T-helper 2 cell treated with Interferon-gamma antibody and Interleukin-4, amounts not matched to agents 100 ng/mL and 5 ng/mL, for 36 hours (primary cell): ENCODE results near the gene CRTC2. TPM values are rescaled to one million over a fixed set of nuclear protein-coding genes. Genes with fewer than 3 reads are reported as not detected.
"Not testable (repeated sequence)": the region's sequence is repeated elsewhere in the genome, so short reads cannot be mapped to it uniquely, and the experiment has no call there.

Experiments used
- intact Hi-C: fragments of 100-400 bp; cut with micrococcal nuclease; formaldehyde crosslinking; loops from one replicate; pipeline ENCODE4 v1.15.1; 2023
- total RNA-seq: library from RNA; stranded (reverse); gene quantifications from 2 replicates; pipeline ENCODE4 v1.2.3, GENCODE V29; 2022

The CRTC2 gene
- total RNA-seq, 1 donor from 2014 or later = 82.9 TPM

DNA sequence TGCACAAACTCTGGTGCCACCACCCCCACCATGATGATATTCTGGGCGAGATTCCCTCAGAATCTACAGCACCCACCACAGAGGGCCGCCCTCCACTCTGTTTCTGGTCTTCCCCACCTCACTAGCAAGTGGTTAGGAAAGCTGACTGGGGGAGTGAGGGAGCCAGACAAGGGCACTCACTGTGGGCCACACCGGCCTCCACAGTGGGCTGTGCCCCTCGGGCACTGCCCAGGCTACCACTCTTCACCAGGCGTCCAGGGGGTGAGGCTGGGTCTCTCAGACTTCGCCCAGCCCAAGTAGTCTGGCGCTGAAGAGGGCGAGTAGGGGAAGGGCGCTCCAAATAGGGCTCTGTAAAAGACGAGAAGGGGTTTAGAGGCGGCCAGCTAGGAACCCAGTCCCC is 24.5 kb downstream of the CRTC2 start:
- intact Hi-C loops = no loop called here

DNA sequence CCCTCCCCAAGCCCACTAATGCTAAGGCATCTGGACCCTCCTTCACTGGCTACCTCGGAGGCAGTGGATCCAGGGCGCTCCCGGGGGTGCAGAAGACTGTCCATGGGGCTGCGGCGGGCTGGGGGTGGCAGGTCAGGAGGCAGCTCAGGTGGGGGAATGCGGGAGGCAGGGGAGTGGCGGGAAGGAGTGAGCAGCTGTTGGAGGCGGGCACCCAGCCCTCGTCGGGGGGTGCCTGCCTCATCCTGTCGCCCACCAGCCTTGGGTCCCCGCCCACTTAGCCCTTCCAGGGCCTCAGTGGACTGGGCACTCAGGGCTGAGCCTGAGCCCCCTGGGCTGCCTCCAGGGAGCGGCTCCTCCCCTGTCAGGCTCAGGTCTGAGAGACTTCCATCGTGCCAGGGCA is 25.0 kb downstream of the CRTC2 start:
- intact Hi-C loops = no loop called here

DNA sequence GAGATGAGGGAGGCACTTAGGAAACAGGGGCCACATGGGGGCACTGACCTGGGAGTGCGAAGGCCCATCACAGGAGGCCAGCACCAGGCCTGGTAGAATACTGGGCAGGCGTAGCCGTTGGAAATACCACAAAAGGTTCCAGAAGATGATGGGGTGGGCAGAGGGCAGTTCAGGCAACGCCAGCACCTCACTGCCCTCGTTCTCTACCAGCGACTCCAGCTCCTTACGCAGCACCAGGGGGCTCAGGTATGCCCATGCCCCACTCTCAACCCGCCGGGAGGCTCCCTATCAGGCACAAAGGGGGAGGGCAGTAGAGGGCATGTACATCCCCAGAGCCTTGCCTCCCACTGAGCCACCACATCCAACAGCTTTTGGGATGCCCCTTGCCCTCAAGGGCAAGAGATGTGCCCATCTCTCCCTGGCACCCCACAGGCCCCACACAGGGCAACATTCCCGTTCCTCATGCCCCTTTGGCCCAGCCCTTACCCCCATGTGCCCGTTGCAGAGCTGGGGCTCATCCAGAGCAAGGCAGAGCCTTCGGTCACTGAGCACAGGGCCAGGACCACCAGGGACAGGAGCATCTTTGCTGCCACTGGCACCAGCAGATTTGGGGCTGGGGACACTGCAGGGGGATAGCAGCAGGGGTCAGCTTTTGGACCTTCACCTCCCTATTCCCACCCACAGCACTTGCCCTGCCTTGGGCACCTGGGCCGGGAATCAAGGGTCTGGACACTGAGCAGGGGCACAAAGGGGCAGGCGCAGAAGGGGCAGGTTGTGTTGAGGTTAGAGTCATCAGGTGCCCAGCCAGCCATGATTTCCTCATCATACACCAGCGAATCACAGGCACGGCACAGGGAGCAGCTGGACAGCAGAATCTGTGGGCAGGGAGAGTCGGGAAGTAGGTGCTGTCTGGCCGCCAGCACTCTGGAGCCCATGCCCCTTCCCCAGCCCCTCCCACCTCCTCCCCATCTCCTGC is 26.0 kb downstream of the CRTC2 start:
- intact Hi-C loops = no loop called here

DNA sequence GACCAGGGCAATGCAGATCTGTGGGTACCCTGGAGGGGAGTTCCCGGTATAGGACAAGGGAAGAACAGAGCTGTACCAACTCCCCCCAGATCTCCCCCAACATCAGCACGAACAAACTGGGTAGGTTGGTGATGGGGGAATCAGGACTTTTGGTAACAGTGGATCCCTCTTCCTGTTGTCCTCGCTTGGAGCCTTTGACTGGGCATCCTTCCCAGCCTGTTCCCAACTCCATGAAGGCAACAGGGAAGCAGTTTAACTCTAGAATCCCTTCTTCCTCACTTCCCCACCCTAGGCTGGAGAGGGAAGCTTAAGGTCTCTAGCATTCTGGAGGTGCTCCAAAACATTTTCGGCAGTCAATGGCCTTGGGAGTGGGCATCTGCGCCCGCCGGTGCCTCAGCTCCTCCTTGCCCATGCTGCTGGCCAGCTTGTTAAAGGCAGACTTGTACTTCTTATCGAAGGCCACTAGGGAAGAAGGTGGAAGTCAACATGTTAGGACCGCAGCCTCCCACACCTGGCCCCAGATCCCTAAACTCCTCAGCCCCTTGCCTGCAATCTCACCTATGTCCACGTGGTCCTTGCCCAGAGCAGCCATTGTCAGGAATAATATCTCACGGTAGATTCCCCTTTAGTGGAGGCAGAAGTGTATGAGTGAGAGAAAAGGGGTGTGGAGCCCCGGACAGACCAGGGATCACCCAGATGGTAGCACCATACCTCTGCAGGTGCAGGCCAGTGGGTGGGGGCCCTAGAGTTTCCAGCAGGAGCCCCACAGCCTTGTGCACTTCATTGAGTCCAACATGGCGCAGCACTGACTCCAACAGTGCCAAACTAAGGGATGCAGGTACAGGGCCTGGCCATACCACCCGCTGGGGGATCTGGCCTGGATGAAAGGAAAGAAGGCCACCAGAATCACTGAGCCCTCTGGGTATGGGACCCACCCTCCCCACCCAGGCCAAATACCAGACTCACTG is 28.1 kb downstream of the CRTC2 start:
- intact Hi-C loops = loop anchor here (10.0 kb wide), 1 partner anchor 65 kb away; no protein-coding TSS in a partner anchor

DNA sequence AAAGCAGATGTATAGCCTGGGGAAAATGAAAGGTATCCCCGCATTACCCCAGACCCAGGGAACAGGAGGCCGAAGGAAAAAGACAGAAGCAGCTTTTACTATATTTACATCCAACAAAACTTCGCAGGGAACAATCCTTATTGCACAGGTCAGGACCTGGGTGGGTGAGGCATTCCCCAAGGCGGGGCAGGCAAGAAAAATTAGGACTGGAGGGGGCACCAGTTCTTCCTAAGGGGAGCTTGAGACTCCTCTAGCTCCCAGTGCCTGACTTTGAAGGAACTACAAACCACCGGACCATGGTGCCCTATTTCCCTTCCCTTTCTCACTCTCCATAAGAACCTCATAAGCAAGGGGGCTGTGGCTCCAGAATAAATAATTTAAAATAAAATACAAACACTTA is 29.0 kb downstream of the CRTC2 start:
- intact Hi-C loops = loop anchor here (10.0 kb wide), 1 partner anchor 65 kb away; no protein-coding TSS in a partner anchor

DNA sequence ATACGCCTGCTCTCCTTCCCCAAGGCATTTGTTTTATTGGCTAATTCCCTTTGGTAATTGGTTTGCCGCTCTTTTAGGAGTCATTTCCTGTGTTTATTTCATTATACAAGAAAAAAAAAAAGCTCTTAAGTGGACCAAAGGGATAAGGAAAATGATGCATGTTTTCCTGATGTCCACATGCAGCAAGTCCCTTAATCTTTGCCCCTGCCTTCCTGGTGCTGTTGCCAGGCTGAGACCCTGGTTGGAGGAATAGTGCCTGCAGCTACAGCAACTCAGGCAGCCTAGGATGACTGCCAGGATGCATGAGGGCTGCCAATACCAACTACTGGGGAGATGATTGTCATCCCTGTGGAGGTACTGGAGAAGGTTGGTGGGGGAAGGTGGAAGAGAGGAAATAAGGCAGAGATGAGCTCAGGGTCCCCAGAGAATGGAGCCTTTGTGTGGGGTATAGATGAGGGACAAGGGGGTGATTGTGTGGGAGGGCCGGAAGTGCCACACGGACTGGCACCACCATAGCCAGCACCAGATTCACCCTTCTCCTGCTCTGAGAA is 29.5 kb downstream of the CRTC2 start:
- intact Hi-C loops = loop anchor here (10.0 kb wide), 1 partner anchor 64 kb away; no protein-coding TSS in a partner anchor

DNA sequence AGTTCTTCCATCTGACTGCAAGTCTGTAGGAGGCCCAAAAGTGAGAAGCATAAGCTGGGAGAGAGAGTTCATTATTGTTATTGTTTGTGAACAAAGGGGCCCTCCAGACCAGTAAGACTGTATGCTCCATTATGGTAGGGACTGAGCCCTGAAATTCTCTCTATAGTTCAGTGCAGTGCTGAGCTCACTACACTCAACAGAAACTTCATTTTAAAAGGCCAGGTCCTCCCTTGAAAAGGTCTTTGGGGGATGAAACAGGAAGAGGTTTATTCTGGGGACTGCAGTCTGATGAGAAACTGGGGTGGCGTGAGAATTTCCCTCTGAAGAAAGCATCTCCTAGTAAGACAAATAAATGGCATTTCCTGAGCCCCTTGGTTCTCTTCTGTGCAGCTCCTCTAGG is 30.2 kb downstream of the CRTC2 start:
- intact Hi-C loops = loop anchor here (10.0 kb wide), 1 partner anchor 63 kb away; no protein-coding TSS in a partner anchor

DNA sequence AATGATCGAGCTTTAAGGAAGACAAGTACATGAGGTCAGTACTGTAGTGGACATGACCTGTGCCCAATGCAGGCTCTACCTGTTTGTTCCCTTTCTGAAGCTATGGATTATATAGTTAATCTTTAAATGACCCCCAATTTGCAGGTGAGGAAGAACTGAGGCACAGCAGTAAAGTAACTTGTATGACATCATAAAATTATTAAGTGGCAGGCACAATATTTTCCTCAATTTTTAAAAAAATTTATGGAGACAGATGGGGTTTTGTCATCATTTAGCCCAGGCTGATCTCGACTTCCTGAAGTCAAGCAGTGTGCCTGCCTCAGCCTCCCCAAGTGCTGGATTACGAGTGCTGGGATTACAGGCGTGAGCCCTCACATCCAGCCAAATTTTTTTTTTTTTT is 32.0 kb downstream of the CRTC2 start:
- intact Hi-C loops = loop anchor here (10.0 kb wide), 1 partner anchor 62 kb away; no protein-coding TSS in a partner anchor

DNA sequence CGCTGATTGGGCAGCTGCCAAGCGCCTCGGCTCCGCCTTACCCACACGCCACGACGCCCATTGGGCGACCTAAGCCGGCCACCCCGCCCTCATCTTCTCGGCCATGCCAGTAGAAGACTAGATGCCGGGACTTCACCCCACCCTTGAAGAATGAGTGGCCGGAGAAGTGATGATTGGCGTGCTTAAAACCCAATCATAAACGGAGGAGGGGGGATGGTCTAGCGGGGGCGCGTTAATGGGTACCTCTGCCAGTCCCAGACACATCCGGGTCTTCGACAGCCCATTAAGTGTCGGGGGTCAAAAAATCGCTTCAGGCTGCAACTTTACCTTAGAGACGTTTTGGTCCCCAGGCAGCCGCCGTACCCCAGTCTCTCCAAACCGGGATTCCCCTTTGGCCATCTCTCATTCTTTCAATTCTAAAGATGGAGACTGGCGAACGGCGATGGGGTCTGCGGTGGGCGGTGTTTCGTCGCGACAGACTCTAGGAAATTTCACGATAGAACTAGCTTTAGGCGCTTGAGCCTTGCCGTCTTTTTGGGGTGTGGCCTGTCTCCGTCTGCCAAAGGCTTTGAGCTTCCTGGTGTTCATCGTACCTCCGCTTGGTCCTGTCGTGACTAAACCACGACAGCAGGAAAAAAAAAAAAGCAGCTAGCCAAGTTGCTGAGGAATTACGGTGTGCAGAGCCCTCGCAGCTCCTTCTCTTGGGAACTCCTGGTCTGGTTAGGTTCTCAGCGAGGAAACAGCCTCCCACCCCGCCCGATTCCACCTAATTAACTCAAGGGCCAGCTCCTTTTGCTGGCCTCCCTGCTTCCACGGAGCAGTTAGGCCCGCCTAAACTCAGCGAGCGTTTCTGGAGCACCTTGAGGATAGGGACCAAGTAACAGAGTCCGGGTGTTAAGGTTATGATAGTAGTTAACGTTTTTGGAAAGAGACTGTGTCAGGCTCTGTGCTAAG is 35.2 kb downstream of the CRTC2 start, which contains the start of gene GATAD2B:
TSS of gene GATAD2B (minus strand) at position 1 of the 954 bp plus-strand sequence. CDS start 94,625 bp downstream, outside the sequence.
- intact Hi-C loops = loop anchor here (1.0 to 10.0 kb wide), 9 partner anchors 22 to 349 kb away; partner anchors contain the start of genes CRTC2, HAX1, RPS27 and SLC39A1

DNA sequence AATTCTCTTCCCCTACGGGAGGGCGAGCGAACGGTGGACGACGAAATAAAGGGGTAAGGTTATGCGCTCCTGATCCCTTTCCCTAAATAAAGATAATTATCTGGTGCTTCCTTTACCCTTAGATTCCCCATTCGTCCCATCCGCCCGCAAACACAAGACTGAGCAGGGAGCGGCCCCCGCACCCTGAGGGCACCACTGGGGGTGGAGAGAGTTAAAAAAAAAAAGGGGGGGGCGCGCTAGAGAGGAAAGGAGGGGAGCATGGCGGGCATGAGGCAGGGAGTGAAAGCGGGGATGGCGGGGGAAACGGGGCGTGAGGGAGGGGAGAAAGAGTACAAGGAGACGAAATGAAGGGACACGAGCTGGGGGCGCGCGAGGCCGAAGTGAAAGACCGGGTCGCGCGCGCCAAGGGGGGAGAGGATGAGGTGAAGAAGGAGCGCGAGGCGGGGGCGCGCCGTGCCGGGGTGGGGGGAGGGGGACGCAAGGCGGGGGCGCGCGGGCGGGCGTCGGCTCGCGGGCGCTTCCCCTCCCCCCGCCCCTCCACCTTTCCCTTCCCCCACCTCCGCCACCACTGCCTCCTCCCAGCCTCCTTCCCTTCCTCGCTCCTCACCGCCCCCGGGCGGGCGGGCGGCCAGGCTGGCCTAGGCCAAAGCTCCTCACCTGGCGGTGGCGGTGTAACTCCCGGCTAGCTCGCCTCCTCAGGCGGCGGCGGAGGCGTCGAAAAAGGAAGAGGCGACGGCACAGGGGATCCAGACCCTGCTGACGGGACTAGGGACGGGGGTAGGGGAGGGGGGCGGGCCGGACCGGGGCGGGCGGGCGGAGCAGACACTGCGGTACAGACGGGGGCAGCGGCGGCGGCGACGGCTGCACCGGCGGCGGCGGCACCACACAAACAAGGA is 36.1 kb downstream of the CRTC2 start:
- intact Hi-C loops = loop anchor here (2.0 to 10.0 kb wide), 3 partner anchors 58 to 140 kb away; no protein-coding TSS in a partner anchor

DNA sequence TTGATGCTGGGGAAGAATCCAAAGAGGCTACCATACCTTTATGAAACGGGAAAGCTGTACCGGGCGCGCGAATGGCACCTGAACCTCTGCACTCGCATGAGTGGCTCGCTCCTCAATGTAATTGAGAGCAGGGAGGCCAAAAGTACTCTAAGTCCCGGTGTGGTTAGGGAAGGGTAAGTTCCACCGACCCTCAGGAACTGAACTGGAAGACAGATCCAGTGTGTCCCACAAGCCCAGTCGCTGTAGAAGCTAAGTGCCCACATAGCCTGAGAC is 36.7 kb downstream of the CRTC2 start:
- intact Hi-C loops = loop anchor here (2.0 to 10.0 kb wide), 3 partner anchors 57 to 139 kb away; no protein-coding TSS in a partner anchor

DNA sequence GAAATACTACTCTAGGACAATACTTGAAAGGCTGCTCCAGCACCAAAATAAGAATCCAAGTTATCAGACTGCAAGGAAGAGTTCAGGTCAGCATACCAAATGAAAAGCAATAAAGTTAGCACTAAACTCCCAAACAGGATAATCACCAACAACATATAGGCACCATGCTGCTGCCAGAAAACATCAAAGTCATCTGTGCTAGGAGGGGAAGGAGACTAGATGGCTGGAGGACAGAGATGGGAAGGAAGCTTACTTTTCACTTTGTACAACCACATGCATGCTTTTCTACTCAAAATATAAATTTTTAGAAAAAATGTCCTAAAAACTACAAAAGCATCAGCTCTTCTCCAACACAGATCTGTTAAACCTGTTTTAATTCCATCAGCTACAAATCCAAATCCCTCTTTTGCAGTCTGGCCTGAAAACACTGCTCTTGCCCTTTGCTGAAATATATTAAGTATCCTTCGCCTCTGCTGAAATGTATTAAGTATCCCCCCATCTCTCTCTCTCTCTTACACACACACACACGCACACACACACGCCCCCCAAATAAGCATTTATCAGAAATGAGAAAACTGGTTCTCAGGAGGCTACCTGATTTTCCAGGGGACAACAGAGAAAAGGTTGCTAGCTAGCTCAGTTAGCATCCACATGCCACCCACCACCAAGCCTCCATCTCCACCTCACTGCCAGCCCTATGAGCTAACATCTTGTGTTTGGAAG is 37.2 kb downstream of the CRTC2 start:
- intact Hi-C loops = loop anchor here (5.0 to 10.0 kb wide), 2 partner anchors 56 to 139 kb away; no protein-coding TSS in a partner anchor

DNA sequence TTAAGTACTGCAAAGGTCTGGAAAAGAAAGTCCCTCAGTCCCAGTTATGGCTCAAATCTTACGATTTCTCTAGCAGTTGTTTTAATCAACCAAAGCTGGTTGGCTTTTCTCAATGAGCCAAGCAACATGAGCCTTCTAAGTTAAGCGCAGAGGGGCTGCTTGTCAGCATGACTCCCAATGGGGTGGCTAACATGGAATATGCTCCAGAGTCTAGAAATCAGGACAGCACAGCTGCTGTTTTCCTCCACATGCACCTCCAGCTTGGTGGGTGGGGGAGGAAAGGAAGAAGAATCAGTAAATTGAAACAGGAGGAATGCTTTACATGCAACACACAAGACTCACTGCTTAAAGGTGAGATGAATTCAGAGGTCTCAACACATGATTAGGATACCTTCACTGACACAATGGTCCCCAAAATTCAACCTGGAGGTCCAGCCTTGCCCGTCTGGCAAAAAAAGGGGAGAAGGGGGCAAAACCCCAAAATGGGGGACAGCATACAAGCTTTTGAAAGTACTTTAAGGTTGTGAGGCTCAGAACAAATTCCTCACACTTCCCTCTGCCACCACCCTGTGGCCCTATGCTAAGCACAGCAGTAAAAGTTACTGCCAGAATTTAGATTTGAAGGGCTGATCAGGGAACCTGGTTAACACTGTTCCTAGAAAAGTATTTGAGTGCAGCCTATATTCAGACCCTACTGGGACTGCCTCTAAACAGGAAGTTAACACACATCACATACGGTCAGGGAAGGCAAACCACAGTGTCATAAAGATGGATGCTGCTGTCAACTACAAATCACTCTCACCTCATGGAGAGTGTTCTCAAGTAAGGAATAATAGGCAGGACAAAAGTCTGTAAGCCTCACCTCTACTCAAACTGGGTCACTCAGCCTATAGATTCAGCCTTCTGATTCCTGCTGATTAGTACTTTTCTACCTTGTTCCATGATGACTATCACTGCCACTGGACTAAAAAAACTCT is 38.2 kb downstream of the CRTC2 start:
- intact Hi-C loops = loop anchor here (1.0 to 10.0 kb wide), 3 partner anchors 55 to 138 kb away; no protein-coding TSS in a partner anchor

DNA sequence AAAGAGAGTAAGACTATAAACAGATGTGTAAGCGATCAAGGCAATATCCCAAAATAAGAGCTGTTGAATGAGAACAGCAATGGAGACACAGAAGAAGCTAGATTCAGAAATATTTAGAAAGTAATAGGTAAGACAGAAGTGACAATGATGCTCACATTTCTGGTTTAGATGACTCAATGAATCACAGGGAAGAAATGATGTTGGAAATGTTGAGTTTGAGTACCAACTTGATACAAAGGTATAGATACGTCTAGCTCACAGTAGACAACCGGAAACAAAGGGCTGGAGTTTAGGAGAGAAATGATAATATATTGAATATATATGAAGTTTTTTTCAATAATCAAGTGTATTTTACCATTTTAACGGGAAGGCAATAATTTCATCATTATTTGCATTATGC is 42.1 kb downstream of the CRTC2 start:
- intact Hi-C loops = no loop called here

DNA sequence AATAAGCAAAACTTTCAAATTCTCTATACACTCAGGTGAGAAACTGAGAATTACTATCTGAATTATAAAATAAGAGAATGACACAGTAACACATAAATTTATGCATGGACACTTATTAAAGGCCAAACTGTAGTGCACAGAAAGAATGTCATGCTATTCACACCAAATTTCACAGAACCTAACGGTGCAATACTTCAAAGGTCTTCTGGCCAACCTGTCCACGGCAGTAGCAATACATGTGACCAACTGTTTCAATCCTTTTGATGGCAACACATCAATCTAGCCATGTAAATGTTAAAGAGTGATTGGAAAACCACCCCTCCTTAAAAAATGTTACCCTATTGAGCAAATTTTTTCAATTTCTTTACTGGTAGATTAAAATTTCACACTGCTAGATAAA is 46.1 kb downstream of the CRTC2 start:
- intact Hi-C loops = no loop called here

DNA sequence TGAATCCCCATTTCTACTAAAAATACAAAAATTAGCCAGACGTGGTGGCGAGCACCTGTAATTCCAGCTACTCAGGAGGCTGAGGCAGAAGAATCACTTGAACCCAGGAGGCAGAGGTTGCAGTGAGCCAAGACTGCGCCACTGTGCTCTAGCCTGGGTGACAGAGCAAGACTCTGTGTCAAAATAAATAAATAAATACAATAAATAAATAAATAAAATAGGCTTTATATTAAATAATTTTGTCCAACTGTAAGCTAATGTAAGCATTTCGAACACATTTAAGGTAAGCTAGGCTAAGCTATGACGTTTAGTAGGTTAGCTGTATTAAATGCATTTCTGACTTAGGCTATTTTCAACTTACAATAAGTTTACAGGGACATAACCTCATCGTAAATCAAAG is 47.9 kb downstream of the CRTC2 start:
- intact Hi-C loops = not testable (repeated sequence)

DNA sequence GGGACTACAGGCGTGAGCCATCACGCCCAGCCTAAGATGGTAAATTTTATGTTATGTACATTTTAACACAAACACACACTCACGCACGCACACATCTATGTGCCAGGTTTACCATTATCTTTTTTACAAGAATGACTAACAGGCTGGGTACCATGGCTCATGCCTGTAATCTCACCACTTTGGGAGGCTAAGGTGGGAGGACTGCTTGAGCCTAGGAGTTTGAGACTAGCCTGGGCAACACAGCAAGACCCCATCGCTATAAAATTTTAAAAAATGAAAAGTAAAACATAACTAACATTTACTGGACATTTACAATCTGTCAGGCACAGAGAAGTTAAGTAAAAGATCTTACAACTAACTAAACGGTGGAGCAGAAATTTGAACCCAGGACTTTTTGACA is 50.3 kb downstream of the CRTC2 start:
- intact Hi-C loops = no loop called here
